GM18499 (cell line): ENCODE results near the gene TK2.
A peak's percentile ranks its signal among the peaks of the same experiment; 100 is the strongest.

ENCODE experiments used
- ATAC-seq: cut with Tn5 transposase; IDR thresholded peaks from one replicate; pipeline ENCODE4 v1.9.1; 2021; ENCODE audit warnings: moderate number of reproducible peaks; ENCODE audit not compliant: insufficient read depth, unreplicated experiment

The TK2 gene

DNA sequence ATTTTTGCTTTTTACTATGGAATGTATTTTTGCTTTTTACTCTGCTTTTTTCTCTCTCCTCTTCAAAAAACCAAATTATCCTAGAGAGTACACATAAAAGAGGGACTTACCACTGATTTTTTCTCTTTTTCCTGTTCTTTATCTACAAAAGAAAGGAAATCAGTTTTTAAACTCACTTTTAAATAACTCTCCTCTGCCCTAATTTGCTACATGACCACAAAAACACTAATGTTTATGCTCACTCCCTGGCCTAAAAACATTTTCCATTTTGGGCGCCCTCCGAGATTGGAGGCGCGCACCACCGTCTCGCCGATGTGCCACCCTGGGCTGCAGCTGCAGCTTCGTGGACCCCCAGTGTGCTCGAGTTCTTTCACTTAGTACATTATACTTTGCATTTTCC is 1.1 kb downstream of the TK2 start:
- no peak for ATAC-seq

DNA sequence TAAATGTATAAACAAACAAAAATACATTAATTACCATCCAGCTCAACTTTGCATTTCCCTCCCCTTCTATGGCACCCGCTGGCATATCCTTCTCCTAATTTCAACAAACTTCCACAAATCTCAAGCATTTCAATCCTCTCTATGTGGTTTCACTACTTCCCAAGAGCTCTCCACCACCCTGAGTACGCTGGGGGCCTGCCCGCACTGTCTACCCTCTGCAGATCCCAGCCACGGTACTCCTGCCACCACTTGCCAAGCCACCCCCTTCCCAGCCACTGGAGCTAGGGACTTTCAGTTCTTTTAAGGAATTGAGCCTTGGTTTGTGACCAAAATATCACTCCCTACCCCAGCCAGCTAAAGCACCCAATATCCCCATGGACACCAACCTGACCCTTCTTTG is 1.9 kb downstream of the TK2 start:
- no peak for ATAC-seq

DNA sequence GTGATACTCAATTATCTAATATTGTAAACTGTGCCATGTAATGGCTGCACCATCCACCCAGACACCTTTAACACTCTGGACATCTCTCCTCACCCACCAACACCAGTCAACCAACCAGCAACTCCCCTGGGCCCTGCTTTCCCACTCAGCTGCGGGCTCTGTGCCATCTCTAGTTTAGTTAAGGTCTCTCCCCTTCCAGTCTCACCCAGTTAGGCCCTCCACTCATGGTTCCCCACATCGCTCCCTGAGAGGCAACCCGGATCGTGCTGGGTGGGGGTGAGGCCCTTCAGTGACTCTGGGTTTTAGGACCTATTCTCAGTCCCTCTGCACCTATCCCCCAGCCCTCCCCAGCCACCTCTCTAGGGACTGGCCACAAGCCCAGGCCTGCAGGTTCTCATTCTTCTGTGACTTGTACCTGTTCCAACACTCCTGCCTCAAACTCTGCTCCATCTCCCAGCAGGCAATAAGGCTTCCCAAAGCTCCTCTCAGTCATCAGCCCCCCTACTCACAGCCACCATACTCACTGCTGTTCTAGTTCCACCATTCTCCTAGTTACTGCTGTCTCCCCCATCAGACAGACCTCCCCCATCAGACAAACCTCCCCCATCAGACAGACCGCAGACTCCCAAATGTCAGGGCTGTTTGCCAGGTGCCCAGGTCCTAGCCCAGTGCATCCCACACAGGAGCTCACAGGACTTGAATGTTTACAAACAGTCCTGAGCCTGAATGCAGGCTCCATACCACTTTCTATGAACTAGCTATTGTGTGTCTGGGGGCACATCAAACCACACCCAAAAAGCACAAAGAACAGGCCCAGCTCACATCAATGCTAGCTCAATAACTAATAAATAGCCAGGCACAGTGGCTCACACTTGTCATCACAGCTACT is 2.6 kb downstream of the TK2 start:
- ATAC-seq, result no peak

DNA sequence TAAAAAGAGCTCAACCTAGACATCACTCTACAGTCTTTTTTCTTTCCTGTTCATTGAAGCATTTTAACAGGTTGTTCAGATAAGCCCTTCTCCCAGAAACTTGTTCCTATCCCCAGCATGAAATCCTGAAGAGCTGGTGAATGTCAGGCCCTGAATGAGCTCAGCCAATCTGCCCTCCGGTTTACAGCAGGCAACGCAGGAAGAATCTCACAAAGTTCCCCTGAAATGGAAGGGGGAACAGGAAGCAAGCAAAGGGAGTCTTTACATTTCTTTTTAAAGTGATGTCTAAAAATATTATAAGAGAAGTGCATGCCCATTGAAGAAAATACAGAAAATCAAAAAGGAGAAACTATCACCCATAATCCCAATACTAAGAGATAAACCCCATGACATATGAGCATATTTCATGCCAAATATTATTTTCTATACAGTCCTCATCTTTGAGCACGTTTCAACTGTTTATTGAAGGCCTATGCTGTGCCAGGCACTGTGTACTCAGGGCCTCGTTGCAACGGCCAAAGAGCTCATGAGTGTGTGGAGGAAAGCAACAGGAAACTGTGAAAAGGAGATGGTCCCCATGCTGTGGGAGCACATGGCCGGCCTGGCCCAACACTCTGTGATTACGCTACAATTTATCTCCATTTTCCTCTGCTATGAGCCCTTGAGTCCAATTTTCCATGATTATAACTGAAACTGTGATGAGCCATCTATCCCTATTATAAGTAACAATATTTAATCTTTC is 5.7 kb downstream of the TK2 start:
- no peak for ATAC-seq

DNA sequence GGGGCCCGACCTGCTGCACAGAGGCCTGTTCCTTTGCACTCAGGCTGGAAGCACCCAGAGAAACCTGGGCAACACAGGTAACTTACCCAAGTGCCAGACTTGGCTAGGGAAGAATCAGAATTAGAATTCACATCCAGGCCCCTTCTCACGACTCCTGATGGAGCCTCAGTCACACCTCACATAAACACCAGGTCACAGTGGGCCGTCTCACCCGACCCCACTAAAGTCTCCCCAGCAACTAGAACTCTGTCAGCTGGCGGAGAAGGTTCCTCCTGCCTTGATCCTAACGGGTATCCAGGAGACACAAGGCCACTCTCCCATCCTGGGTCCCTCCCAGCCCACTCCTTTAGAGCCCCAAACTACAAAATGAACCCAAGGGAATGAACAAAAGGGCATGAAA is 6.4 kb downstream of the TK2 start:
- ATAC-seq, result no peak

DNA sequence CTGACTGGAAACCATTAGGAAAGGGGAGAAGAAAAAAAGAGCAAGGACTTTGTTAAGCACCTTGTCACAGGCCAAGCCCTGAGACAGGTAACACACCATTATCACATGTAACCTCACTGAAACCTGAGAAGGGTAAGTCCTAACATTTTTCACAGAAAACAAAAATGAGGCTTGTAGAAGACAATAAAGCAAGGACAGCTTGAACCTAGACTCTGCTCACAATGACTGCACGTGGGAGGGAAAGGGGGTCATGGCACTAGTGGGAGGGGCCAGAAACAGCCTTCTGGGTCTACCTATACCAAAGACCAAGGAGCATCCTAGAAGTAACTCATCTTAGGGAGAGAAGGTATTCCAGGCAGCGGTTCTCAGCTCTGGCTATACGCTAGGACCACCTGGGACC is 7.5 kb downstream of the TK2 start:
- no peak for ATAC-seq

DNA sequence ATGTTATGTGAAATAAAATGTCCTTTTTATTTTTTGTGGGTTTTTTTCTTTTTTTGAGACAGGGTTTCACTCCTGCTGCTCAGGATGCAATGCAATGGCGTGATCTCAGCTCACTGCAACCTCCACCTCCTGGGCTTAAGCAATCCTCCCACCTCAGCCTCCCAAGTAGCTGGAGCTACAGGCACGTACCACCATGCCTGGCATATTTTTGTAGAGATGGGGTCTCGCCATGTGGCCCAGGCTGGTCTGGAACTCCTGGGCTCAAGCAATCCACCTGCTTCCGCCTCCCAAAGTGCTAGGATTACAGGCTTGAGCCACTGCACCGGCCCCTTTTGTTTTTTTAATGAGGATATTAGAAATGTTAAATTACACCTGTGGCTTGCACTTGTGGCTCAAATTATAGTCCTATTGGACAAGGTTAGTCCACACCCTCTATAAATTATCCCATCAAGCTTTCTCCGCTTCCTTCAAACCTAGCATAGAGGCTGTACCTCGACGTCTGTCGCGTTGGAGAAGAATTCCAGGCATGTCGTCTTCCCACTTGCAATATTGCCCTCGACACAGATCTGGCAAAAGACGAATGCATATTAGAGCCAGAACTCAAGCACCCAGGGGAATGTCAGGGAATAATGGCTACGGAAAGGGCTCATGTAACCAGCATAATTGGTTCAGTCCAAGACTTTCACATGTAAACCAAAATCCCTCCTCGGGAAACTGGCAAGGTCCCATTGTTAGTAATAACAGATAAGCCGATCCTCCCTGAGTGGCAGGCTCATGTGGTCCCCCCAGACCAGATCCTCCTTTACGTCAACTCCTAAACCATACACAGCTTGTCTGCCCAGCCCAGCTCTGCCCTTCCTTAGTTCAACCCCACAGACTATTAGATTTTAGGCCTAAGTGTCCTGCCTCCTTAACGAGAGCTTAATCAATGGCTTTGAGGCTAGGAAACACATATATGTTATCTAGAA is 8.2 kb downstream of the TK2 start:
- ATAC-seq, result no peak

DNA sequence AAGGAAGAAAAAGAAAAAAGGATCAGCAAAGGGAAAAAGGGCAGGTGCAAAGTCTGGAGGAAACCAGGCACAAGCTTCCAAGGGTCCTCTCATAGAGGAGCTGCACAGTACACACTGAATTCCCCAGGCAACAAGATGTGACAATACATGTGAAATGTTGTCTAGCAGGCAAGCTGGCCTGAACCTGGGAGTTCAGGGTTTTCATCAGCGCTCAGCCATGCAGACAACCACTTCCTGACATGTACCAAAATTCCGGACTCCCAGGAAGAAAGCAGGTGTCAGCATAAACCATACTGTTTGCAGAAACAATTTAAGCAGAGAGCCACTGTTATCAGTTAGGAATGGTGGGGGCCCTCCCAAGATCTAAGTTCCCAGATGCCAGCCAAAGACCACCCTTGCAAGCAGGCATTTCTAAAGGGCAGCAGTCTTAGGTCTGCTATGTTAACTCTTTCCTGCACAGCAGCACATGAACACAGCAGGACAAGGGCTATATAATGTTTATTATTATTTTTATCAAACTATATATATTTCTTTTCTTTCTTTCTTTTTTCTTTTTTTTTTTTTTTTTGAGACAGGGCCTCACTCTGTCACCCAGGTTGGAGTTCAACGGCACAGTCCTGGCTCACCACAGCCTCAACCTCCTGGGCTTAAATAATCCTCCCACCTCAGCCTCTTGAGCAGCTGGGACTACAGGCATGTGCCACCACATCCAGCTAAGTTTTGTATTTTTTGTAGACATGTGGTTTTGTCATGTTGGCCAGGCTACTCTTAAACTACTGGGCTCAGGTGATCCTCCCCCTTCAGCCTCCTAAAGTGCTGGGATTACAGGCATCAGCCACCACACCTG is 10.1 kb downstream of the TK2 start:
- peak; percentile 76 for ATAC-seq

DNA sequence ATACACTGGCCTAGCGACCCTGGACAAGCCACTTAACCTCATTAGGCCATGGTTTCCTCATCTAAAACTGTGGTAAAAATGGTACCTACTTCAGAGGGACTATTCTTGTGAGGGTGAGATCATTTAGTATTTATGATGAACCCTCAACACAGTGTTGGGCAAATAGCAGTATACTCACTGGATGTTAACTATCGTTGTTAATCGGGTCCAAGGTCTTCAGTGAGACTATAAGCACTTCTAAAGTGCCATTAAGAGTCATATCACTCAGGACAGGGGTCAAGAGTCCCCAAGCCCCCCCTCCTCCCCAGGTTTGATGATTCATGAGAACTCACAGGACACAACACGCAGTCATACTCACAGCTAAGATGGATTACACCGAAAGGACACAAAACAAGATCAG is 11.0 kb downstream of the TK2 start:
- ATAC-seq, result no peak

DNA sequence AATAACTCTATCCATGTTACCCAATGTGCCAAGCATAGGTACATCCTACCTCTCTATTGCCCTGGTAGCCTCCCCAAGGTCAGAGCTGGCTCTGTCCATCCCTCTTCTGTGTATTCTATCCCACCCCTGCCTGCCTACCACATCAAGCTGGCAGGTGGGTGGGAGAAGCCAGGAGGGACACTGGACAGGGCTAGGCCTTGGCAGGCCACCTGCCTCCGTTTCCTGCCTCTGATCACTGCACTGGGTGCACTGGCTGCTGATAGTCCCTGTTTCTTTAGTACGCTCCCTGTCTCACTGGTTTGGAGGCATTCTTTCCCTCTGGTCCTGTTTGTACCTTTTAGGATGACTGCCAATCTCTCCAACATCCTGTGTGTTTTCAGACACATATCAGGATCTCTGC is 12.7 kb downstream of the TK2 start:
- no peak for ATAC-seq

DNA sequence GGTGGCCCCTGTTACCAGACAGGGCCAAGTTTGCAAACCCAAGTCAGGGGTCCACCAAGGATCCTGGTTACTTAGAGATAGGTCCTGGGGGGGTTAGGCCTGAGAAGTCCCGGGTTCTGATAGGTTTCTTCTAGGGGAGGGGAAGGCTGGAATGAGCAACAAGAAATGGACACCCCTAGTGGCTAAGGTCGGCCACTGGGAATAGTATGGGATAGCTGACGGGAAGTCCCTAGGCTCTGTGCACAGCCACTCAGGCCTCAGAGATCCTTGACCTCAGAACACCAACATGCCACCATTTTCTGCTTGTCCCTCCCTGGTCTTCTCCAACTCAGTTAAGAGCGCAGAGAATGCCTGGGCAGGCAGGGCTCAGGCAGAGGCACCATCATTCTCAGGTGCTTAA is 13.4 kb downstream of the TK2 start:
- ATAC-seq, result no peak

DNA sequence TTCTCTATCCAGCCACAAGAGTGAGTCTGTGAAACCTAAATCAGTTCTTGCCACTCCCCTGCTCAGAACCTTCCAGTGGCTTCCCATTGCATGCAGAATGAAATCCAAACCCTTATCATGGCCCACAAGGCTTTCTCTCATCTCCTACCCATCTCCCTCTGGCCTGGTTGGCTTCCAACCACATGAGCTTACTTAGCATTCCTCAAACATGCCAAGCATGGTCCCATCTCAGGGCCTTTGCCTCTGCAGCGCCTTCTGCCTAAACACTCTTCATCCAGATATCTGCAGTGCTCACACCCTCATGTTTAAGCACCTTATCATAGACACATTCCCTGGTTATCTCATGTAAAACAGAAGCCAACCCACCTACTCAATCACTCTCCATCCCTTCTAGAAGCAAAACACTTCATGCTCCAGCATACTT is 15.5 kb downstream of the TK2 start:
- no peak for ATAC-seq

DNA sequence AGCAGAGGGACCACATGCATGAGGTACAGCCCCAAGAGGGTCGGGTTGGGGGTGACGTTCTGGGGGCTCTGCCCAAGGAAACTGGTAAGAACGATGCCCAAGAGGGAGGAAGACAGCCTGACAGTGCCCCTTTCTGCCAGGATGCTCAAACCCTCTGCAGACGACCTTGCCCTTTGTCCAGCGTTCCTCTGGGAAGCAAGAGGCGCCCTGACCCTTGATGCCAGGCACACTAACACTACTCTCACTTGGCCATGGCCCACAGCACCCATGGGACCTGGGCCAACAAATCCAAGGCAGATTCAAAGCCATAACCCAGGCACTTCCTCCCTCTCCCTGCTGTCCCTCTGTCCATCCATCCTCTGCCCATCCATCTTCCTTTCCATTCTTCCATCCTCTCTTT is 20.4 kb downstream of the TK2 start:
- no peak for ATAC-seq

DNA sequence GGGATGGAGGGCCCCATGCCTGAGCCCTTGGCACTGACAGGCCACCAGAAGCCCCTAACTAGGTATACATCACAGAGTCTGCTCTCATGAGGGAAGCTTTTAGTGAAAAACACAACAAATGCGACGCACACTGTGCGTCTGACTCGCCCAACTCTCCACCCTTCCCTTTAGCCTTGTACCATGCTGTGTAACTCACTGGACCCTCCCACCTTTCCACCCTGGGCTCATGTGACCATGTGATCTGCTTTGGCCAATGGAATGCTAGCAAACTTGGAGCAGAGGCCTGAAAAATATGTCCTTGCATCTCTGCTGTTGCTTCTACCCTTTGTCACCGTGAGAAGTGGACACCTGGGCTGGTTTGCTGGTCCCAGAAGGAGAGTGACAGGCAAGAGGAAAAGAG is 21.6 kb downstream of the TK2 start:
- no peak for ATAC-seq

DNA sequence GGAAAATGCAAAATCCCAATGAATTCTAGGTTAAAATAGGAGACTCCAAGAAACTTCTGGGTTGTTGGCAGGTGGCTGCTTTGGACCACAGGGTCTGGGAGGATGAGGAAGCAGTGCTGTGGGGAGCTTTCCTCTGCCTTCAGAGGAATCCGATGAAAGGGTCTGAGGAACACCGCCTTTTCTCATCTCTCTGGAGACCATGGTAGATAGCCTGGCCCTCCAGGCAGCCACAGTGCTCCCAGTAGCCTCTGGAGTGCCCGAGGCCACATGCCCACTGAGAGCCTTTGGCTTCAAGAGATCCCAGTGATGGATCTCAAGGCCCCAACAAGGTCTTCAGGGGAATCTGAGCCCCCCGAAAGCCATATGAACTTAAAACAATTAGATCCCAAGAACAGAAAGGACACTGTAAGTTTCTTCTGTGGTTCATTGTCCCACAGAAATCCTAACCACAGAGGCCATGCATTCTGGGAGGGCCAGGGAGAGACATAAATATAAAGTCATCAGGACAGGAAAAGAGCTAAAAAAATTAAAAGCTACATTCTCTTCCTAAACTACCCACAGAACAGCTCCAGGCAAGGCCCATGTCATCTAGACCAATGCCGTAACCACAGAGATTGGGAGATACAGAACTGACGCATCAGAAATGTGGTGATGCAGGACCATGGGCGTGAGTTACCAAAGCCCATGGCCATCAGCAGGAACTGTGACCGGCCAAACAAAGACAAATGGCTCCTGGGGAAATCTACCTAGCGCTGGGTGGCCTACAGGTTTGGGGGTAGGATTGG is 24.3 kb downstream of the TK2 start:
- no peak for ATAC-seq

DNA sequence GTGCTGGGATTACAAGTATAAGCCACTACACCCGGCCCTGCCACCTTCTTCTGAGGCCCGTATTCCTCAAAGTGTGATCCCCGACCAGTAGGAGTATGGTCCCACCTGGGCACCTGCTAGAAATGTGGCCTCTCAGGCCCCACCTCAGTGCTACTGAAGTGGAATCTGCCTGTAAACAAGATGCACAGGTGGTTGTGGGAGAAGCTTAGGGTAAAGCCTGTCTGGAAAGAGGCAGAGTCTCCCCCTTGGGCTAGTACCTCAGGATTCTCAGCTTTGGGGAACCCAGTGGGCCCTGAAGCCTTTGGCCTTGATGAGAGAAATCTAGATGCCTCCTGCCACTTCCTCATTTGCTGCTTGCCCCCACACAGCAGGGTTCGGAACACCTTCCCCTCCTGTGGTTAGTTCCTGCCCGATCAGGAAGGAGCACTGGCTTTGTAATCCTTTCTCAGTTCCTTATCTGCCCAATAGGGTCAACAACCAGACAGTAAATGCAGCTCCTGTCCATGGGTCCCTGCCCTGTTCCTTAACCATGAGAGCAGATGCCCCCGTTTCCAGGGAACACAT is 25.2 kb downstream of the TK2 start:
- peak; percentile 57 for ATAC-seq

DNA sequence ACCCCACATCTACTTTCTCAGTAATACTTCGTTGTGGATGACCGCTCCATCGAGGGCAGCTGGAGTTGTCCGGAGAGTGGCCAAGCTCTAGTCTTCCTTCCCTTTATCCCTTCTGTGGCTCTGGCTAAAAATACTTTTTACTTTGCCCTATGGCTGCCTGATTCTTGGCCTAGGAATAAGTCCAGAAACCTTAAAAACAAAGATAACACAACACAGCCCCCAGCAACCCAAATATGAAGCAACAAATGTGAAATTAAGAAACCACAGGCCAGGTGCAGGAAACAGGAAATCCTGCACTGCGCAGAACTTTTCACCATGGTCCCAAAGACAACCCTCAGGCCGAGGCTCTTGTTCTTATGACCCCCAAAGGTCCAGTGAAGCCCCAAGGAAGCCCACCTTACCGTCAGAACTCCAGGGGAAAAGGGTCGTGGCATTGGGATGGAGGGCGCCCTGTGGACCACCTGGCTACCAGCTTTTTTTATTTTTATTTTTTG is 26.0 kb downstream of the TK2 start:
- no peak for ATAC-seq

DNA sequence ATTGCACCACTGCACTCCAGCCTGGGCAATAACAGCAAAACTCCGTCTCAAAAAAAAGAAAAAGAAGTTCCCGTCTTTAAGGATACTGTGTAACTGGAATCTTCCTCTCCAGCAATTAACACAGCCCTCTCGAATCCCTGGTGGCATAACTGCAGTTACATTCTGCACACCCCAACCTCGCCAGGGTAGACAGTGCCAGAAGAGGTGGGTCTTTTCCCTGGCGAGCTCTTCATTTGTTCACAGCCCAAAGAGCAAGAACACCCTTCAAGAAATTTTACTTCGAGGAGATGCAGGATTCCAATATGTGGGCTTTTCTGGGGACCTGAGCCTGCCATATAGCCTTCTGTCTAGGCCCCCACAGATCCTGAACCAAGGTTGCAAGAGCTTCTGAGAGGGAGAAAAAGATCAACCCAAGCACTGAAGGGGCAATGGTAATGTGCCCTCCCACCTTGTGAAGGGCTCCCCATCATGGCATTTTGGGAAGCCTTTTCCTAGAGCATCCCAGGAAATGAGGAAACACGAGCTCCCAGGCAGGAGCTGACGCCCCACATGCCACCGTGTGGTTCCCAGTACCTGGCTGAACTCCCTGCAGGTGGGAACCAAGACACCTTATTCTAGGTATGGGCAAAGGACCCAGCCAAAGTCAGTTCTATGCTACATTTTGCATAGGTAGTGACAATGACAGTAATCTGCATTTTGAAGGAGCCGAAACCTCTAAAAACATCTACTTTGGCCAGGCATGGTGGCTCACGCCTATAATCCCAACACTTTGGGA is 26.9 kb downstream of the TK2 start:
- no peak for ATAC-seq
